Measurements from ENCODE around the gene SEC11A. TPM values are rescaled to one million over a fixed set of nuclear protein-coding genes. Genes with fewer than 3 reads are reported as not detected.

Gene SEC11A
- total RNA-seq, 1 experiment from 2014 or later, result 265 TPM

DNA sequence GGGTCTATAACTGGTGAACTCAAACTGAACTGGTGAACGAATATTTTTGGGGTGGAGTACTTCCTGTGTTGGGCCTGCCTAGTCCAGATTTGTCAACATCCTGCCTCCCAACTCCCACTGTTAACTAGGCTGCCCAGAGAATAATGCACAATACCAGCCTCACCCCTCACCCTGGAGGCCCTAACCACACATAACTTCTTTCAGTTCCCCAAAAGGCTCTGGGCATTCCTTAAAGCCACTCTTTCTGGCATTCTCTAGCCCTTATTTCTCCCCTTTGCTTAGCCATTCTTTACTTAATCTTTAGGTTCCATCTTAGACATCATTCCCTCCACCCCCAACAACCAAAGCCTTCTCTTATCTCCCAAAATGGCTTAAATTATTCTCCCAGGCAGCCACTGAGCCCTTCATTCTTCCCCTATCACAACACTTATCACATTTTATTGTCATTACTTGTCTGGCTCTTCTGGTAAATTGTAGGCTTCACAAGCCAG, 9.1 kb upstream of the SEC11A start:
- no peak overlapping the region for H3K4me3 ChIP-seq
- no peaks in the 10 kb centered on the region for H3K27me3 ChIP-seq (replicated peaks)
- no peak overlapping the region for H3K27ac ChIP-seq
- peak in 1 of 2 experiments; percentile 10 for DNase-seq (ENCODE audit: low read depth in 1 of 2, low spot score in 2 of 2)
- H3K36me3 ChIP-seq, result no peaks in the 10 kb centered on the region
- H3K4me1 ChIP-seq (replicated peaks), result peaks cover 9% of the 10 kb centered on the region; the same call in 1 of the 2 replicates
- no peaks in the 10 kb centered on the region for H3K9me3 ChIP-seq (replicated peaks)

DNA sequence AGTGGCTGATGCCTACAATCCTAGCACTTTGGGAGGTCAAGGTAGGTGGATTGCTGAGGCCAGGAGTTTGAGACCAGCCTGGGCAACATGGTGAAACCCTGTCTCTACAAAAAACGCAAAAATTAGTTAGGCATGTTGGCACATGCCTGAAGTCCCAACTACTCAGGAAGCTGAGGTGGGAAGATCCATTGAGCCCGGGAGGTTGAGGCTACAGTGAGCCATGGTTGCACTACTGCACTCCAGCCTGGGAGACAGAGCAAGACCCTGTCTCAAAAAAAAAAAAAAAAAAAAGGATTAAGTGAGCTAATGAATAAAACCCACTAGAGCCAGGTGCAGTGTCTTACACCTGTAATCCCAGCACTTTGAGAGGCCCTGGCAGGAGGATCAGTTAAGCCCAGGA, 6.7 kb upstream of the SEC11A start:
- Histone ChIP-seq H3K4me3 (no peak overlapping the region), H3K4me1 (replicated peaks) (peaks cover 9% of the 10 kb centered on the region; the same call in 1 of the 2 replicates), H3K9me3 (replicated peaks) (no peaks in the 10 kb centered on the region), H3K36me3 (no peaks in the 10 kb centered on the region), H3K27ac (no peak overlapping the region), H3K27me3 (replicated peaks) (no peaks in the 10 kb centered on the region)
- DNase-seq (ENCODE audit: low read depth in 1 of 2, low spot score in 2 of 2), result no peak

DNA sequence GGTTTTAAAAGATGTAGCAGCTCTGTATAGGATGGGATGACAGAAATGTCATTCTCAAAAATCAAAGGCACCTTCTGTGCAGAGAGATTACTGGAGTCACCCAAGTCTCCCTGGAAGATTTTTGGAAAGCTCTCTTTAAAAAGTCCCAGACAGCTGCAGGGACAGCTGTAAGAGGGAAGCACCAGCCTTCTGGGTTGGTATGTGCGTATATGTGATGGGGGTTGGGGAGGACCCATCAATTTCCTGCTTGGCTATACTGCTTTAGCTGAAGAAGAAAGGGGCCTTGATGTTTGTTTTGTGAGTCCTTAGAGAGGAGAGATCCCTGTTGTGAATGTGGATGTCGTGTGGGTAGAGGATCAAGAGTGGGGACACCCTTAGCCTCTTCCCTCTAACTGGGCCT, 5.4 kb upstream of the SEC11A start:
- Histone ChIP-seq H3K4me1 (replicated peaks) (peaks cover 9% of the 10 kb centered on the region; the same call in 1 of the 2 replicates), H3K4me3 (no peak overlapping the region), H3K27me3 (replicated peaks) (no peaks in the 10 kb centered on the region), H3K9me3 (replicated peaks) (no peaks in the 10 kb centered on the region), H3K27ac (no peak overlapping the region), H3K36me3 (no peaks in the 10 kb centered on the region)
- no peak for DNase-seq (ENCODE audit: low read depth in 1 of 2, low spot score in 2 of 2)

DNA sequence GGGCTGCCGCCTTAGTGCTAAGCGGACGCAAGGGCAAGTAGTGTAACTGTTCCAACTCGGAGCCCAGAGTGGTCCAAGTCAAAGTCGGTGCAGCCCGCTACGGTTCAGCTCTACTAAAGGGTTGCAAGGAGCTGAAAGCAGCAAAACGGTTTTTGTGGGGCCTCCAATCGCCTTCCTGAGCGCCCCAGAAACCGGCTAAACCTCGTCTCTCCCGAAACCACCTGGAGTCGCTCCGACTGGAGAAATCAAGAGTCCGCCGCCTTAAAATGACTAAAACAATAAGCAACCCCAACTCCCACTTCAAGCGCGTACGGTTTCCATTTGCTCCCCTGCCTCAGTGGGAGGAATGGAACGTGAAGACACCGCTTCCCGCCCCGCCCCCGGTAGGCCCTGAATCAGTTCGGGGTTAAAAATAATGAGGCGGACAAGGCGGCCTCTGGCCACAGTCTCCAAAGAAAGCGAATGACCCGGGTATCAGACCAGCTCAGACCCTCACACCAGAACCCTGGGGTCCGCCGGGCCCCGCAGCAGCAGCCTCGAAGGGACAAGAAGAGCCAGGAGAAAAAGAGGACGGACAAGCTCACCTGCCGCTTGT, 401 bp downstream of the SEC11A start:
- DNase-seq (ENCODE audit: low read depth in 1 of 2, low spot score in 2 of 2), result peak in 1 of 2 experiments; percentile 49
- Histone ChIP-seq H3K4me1 (replicated peaks) (peaks cover 6% of the 10 kb centered on the region; the same call in 1 of the 2 replicates), H3K27ac (peak overlapping the region; percentile 44; the same call in 1 of the 2 replicates), H3K4me3 (peak overlapping the region; percentile 83), H3K27me3 (replicated peaks) (no peaks in the 10 kb centered on the region), H3K9me3 (replicated peaks) (no peaks in the 10 kb centered on the region), H3K36me3 (peaks cover 13% of the 10 kb centered on the region)

DNA sequence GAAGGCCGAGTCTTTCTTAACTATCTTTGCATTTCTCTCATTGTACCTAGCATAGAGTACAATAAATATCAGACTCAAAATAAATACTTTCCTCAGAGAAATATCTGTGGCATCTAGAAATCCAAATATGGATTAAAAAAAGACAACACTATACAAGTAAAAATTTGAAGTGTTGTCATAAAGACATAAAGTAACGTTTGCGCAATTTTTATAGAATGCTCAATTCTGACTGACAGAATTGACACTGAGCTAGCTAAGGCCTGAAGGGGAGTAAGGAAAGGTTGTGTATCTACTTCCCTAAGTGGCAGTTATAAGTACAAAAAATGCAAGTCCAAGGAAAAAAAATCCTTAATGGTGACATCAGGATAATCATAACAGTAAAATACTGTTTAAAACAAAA, 1.1 kb downstream of the SEC11A start:
- H3K4me3 ChIP-seq, result peak overlapping the region; percentile 83
- no peaks in the 10 kb centered on the region for H3K9me3 ChIP-seq (replicated peaks)
- H3K27me3 ChIP-seq (replicated peaks), result no peaks in the 10 kb centered on the region
- peaks cover 18% of the 10 kb centered on the region for H3K36me3 ChIP-seq
- DNase-seq (ENCODE audit: low read depth in 1 of 2, low spot score in 2 of 2), result no peak
- H3K27ac ChIP-seq, result no peak overlapping the region
- peaks cover 6% of the 10 kb centered on the region; the same call in 1 of the 2 replicates for H3K4me1 ChIP-seq (replicated peaks)

DNA sequence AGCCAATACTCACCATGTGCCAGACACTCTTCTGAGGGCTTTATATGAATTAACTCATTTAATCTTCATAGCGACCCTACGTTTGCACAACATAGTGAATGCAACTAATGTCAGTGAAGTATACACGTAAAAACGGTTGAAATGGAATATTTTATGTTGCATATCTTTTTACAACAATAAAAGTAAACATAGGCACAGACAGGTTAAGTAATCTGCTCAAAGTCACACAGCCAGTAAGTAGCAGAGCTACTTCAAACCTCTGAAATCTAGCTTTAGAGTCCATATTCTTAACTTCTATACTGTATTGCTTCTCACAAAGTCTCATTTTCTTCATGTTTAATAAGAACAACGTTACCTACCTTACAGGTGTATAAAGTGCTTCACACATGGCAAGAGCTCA, 1.6 kb downstream of the SEC11A start:
- Histone ChIP-seq H3K4me1 (replicated peaks) (peaks cover 6% of the 10 kb centered on the region; the same call in 1 of the 2 replicates), H3K4me3 (peak overlapping the region; percentile 83), H3K9me3 (replicated peaks) (no peaks in the 10 kb centered on the region), H3K36me3 (peaks cover 22% of the 10 kb centered on the region), H3K27ac (no peak overlapping the region), H3K27me3 (replicated peaks) (no peaks in the 10 kb centered on the region)
- DNase-seq (ENCODE audit: low read depth in 1 of 2, low spot score in 2 of 2), result no peak

DNA sequence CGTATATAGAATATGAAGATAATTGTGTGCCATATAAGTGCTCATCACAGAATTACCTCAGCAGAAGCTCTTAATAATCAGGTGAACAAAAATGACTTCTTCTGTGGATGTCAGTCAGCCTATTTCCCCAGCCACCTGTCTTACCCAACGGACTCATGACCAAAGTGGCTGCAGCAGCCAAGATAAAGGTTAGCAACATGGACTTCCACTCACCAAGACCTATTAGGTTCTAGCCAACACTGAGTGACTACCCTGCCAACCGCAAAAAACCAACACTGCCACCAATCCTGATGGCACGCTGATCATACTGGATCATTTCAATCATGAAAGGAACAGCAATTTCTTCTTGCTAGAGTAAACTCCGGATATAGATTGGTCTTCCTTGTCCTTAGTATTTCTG, 12.1 kb downstream of the SEC11A start:
- H3K27ac ChIP-seq, result no peak overlapping the region

DNA sequence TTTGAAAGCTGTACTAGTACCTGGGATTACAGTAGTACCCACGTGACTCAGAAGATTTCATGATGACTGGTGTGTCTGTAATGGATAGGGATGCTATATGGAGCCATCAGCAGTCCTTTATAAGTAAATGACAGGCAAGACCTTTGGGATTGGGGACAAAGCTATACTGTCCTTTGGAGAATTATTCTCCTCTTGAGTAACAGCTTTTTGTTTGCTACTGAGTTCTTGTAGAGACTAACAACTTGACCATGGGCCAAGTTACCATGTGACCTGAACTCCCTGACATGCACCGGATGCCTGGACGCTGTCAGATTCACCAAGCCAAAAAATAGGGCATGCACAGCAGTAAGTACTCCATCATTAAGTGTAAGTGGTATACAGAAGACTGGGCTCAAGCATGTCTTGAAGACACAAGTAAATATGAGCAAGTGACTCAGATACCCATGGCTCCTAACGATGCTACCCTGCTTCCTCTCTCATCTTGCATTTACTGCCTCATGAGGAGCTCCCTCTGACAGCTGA, 12.9 kb downstream of the SEC11A start:
- DNase-seq (ENCODE audit: low read depth in 1 of 2, low spot score in 2 of 2), result no peak
- Histone ChIP-seq H3K36me3 (peaks cover 25% of the 10 kb centered on the region), H3K4me3 (no peak overlapping the region), H3K27ac (no peak overlapping the region), H3K4me1 (replicated peaks) (no peaks in the 10 kb centered on the region), H3K9me3 (replicated peaks) (no peaks in the 10 kb centered on the region), H3K27me3 (replicated peaks) (no peaks in the 10 kb centered on the region)

More for the DNA sequence above, 12.1 kb downstream of the SEC11A start:
- H3K9me3 ChIP-seq (replicated peaks), result no peaks in the 10 kb centered on the region
- DNase-seq (ENCODE audit: low read depth in 1 of 2, low spot score in 2 of 2), result no peak
- H3K4me1 ChIP-seq (replicated peaks), result no peaks in the 10 kb centered on the region
- H3K36me3 ChIP-seq, result peaks cover 30% of the 10 kb centered on the region
- no peaks in the 10 kb centered on the region for H3K27me3 ChIP-seq (replicated peaks)
- no peak overlapping the region for H3K4me3 ChIP-seq

DNA sequence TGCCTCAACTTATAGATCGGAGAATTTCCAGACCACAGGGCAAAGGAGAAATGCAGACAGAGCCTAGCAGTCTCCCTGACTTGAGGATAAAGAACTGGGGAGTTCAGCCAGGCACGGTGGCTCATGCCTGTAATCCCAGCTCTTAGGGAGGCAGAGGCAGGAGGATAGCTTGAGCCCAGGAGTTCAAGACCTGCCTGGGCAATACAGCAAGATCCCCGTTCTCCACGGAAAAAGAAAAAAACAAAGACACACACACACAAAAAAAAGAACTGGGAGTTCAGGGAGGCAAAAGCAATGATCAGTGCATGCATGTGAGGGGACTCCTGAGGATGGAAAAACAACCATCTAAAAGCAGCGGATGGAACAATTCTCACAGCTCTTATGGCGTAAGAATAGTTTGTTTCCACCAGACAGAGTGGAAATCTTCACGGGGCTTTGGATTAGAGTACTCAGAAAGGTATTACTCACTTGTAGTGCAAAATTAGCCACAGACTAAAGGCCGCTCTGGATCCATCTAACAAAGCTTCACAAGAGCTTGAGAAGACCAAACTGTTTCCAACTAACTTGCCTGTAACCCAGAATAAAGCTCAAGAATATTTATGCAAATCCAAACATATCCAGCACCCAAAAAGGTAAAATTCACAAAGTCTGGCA, 16.3 kb downstream of the SEC11A start:
- no peak for DNase-seq (ENCODE audit: low read depth in 1 of 2, low spot score in 2 of 2)
- no peaks in the 10 kb centered on the region for H3K9me3 ChIP-seq (replicated peaks)
- H3K4me1 ChIP-seq (replicated peaks), result no peaks in the 10 kb centered on the region
- no peaks in the 10 kb centered on the region for H3K27me3 ChIP-seq (replicated peaks)
- peaks cover 16% of the 10 kb centered on the region; the same call in 1 of the 2 replicates for H3K36me3 ChIP-seq
- H3K27ac ChIP-seq, result no peak overlapping the region
- H3K4me3 ChIP-seq, result no peak overlapping the region

DNA sequence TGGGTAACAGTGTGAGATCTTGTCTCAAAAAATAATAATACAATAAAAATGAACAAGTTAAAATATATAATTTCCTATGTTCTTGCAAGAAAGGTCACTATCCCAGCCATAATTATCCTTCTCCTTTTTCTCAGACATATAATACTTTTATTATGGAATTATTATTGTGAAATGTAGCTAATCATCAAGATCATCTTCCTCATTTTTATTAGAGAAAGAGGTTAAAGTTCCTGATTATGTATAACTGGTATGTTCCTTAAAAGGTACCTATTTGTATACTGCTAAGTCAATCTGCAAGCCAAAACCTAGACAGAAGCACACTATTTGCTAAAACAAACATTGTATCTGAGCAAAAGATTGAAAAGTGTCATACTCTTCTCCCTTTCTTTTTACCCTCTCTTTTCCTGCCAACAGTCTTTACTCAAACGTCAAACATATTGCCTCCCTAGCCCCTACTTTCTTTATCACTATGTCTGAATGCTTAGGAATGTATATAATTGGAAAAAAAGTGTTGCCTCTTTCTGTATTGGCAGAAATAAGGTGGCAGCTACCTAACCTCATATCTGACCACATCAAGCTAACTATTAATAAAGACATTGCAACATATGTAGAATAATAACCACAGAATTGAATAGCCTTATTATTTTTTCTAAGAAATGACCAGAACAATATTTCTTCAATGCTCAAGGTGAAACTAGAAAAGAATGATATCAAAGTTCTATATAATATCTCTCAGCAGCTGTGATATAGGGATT, 18.5 kb downstream of the SEC11A start:
- Histone ChIP-seq H3K4me1 (replicated peaks) (no peaks in the 10 kb centered on the region), H3K27ac (no peak overlapping the region), H3K36me3 (peaks cover under 1% of the 10 kb centered on the region; the same call in 1 of the 2 replicates), H3K27me3 (replicated peaks) (no peaks in the 10 kb centered on the region), H3K9me3 (replicated peaks) (no peaks in the 10 kb centered on the region), H3K4me3 (no peak overlapping the region)
- DNase-seq (ENCODE audit: low read depth in 1 of 2, low spot score in 2 of 2), result no peak

DNA sequence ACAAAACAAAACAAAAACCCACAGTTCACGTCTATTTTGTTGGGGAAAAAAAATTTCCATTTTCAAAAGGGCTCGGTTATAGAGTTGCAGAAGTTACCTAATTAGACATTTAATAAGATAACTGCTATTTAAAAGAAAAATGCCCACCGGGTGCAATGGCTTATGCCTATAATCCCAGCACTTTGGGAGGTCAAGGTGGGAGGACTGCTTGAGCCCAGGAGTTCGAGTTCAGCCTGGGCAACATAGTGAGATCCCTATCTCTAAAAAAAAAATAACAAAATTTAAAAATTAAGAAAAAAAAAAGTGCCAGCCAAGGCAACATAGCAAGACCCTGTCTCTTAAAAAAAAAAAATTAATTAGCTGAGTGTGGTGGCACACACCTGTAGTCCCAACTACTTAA, 19.2 kb downstream of the SEC11A start:
- Histone ChIP-seq H3K27me3 (replicated peaks) (no peaks in the 10 kb centered on the region), H3K4me3 (no peak overlapping the region), H3K36me3 (peaks cover 4% of the 10 kb centered on the region; the same call in 1 of the 2 replicates), H3K27ac (no peak overlapping the region), H3K9me3 (replicated peaks) (no peaks in the 10 kb centered on the region), H3K4me1 (replicated peaks) (no peaks in the 10 kb centered on the region)
- no peak for DNase-seq (ENCODE audit: low read depth in 1 of 2, low spot score in 2 of 2)

DNA sequence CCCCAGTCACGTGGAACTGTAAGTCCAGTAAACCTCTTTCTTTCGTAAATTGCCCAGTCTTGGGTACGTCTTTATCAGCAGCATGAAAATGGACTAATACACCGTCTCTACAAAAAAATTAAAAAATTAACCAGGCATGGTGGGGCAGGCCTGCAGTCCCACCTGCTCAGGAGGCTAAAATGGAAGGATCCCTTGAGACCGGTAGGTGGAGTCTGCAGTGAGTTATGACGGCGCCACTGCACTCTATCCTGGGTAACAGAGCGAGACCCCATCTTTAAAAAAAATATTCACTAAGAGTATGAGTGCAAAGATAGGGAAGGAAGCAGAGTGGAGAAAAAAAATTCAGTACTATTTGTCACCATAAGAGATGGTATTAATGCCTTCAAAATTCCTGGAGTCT, 25.6 kb downstream of the SEC11A start:
- Histone ChIP-seq H3K27ac (no peak overlapping the region), H3K9me3 (replicated peaks) (no peaks in the 10 kb centered on the region), H3K4me1 (replicated peaks) (peaks cover 12% of the 10 kb centered on the region), H3K27me3 (replicated peaks) (no peaks in the 10 kb centered on the region), H3K4me3 (no peak overlapping the region), H3K36me3 (peaks cover 52% of the 10 kb centered on the region)
- DNase-seq (ENCODE audit: low read depth in 1 of 2, low spot score in 2 of 2), result no peak

DNA sequence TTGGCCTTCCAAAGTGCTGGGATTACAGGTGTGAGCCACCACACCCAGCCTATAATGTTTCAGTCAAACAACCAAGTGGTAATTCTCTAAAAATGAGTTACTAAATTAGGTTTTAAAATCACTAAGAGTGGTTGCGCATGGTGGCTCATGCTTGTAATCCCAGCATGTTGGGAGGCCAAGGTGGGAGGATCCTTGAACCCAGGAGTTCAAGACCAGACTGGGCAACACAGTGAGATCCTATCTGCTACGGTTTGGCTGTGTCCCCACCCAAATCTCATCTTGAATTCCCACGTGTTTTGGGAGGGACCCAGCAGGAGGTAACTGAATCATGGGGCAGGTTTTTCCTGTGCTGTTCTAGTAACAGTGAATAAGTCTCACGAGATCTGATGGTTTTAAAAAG, 26.1 kb downstream of the SEC11A start:
- no peak for DNase-seq (ENCODE audit: low read depth in 1 of 2, low spot score in 2 of 2)
- Histone ChIP-seq H3K4me3 (no peak overlapping the region), H3K27ac (no peak overlapping the region), H3K27me3 (replicated peaks) (no peaks in the 10 kb centered on the region), H3K9me3 (replicated peaks) (no peaks in the 10 kb centered on the region), H3K4me1 (replicated peaks) (peaks cover 12% of the 10 kb centered on the region), H3K36me3 (peaks cover 55% of the 10 kb centered on the region)

All from SJSA1 (cell line).